ENCODE measurements around the gene SCP2. TPM values are rescaled to one million over a fixed set of nuclear protein-coding genes. Genes with fewer than 3 reads are reported as not detected.

The SCP2 gene
- total RNA-seq, 2 experiments from 2014 or later: 22.7 to 27.0 TPM

- no peaks in the 10 kb centered on the region for H3K4me1 ChIP-seq (ENCODE audit: insufficient read depth, low read length)
- Mint-ChIP-seq H3K27me3 (no peaks in the 10 kb centered on the region), H3K4me3 (no peak overlapping the region), H3K9me3 (no peaks in the 10 kb centered on the region), H3K27ac (no peak overlapping the region), H3K36me3 (ENCODE audit: low read depth) (no peaks in the 10 kb centered on the region), H3K4me1 (ENCODE audit: low read depth) (no peaks in the 10 kb centered on the region)
- H3K36me3 ChIP-seq (ENCODE audit: insufficient read depth, low read length): no peaks in the 10 kb centered on the region
- DNase-seq (no peak), ATAC-seq (ENCODE audit: poor library complexity) (no peak)
- no peak overlapping the region for H3K4me3 ChIP-seq (ENCODE audit: low read length)
- TF ChIP-seq, protein P1, sequence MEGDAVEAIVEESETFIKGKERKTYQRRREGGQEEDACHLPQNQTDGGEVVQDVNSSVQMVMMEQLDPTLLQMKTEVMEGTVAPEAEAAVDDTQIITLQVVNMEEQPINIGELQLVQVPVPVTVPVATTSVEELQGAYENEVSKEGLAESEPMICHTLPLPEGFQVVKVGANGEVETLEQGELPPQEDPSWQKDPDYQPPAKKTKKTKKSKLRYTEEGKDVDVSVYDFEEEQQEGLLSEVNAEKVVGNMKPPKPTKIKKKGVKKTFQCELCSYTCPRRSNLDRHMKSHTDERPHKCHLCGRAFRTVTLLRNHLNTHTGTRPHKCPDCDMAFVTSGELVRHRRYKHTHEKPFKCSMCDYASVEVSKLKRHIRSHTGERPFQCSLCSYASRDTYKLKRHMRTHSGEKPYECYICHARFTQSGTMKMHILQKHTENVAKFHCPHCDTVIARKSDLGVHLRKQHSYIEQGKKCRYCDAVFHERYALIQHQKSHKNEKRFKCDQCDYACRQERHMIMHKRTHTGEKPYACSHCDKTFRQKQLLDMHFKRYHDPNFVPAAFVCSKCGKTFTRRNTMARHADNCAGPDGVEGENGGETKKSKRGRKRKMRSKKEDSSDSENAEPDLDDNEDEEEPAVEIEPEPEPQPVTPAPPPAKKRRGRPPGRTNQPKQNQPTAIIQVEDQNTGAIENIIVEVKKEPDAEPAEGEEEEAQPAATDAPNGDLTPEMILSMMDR (IDR thresholded peaks at IDR 0.05): no peak
- no peaks in the 10 kb centered on the region for H3K27me3 ChIP-seq (ENCODE audit: control insufficient read depth in 1 of 2, insufficient read depth in 2 of 2, low read length in 2 of 2)
- H3K27ac ChIP-seq (ENCODE audit: low read depth in 1 of 2, low read length in 2 of 2): no peak overlapping the region
- ChIA-PET CTCF (no interaction called here), POLR2A (no interaction called here)
- intact Hi-C loops (cut with DNase I, micrococcal nuclease): no loop called here
- H3K9me3 ChIP-seq (ENCODE audit: control insufficient read depth in 1 of 2, insufficient read depth in 1 of 2, low read length in 2 of 2): peaks cover 0 to 5% of the 10 kb centered on the region in 2 experiments
These were observed 165.8 kb downstream of the SCP2 start for GRCh38 chr1:53092659-53093450.

- H3K27ac ChIP-seq (ENCODE audit: low read depth in 1 of 2, low read length in 2 of 2): no peak overlapping the region
- POLR2A ChIA-PET: no interaction called here
- DNase-seq (no peak), ATAC-seq (ENCODE audit: poor library complexity) (no peak)
- no peak overlapping the region for H3K27ac Mint-ChIP-seq
- no peaks in the 10 kb centered on the region for H3K36me3 Mint-ChIP-seq (ENCODE audit: low read depth)
- H3K4me1 ChIP-seq (ENCODE audit: insufficient read depth, low read length): no peaks in the 10 kb centered on the region
- no peak overlapping the region for H3K4me3 ChIP-seq (ENCODE audit: low read length)
- CTCF ChIA-PET: no interaction called here
- no peaks in the 10 kb centered on the region for H3K27me3 Mint-ChIP-seq
- no peaks in the 10 kb centered on the region for H3K9me3 Mint-ChIP-seq
- no peaks in the 10 kb centered on the region for H3K4me1 Mint-ChIP-seq (ENCODE audit: low read depth)
- H3K36me3 ChIP-seq (ENCODE audit: insufficient read depth, low read length): no peaks in the 10 kb centered on the region
- intact Hi-C loops (cut with DNase I, micrococcal nuclease): no loop called here
- H3K27me3 ChIP-seq (ENCODE audit: control insufficient read depth in 1 of 2, insufficient read depth in 2 of 2, low read length in 2 of 2): no peaks in the 10 kb centered on the region
- TF ChIP-seq, protein P1 (IDR thresholded peaks at IDR 0.05): no peak
- peaks cover 0 to 5% of the 10 kb centered on the region in 2 experiments for H3K9me3 ChIP-seq (ENCODE audit: control insufficient read depth in 1 of 2, insufficient read depth in 1 of 2, low read length in 2 of 2)
- no peak overlapping the region for H3K4me3 Mint-ChIP-seq
These were observed 166.3 kb downstream of the SCP2 start for GRCh38 chr1:53093451-53093754.

DNA sequence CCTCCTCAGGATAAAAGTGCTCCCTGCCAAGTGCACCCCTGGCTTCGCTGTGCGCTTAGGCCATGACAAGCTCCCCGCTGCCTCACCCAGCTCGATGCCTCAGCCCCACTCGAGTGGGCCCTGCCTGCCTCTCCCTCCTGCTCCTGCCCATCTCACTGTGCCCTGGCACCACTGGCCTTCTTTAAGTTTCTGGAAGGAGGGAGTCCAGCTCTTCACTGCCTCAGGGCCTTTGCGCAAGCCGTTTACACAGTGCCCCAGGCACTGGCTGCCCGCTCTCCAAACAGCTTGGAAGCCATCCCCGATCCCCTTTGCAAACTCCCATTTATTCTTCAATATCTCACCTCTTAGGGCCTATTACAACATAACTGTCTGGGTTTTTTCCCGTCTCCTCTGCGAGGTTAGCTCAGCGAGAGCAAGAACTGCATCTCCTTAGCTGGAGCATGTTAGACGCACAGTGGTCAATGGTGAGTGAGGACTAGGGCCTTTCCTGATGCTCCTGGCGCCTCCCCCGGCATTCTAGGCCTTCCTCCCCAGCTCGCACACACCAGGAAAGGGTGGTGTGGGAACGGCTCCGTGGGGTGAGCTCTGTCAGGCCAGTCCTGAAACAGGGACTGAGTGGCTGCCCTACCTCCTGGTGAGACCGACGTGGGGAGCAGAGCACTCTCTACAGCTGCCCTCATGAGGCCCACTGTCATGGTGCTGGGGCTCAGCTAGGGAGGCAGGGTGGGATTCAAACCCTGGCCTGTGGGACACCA lies 166.9 kb downstream of the SCP2 start:
- no peak overlapping the region for H3K27ac ChIP-seq (ENCODE audit: low read depth in 1 of 2, low read length in 2 of 2)
- H3K4me1 ChIP-seq (ENCODE audit: insufficient read depth, low read length): no peaks in the 10 kb centered on the region
- DNase-seq: no peak
- Mint-ChIP-seq H3K4me1 (ENCODE audit: low read depth) (no peaks in the 10 kb centered on the region), H3K4me3 (no peak overlapping the region), H3K9me3 (no peaks in the 10 kb centered on the region), H3K27me3 (no peaks in the 10 kb centered on the region), H3K36me3 (ENCODE audit: low read depth) (no peaks in the 10 kb centered on the region), H3K27ac (no peak overlapping the region)
- no peaks in the 10 kb centered on the region for H3K36me3 ChIP-seq (ENCODE audit: insufficient read depth, low read length)
- ATAC-seq (ENCODE audit: poor library complexity): no peak
- CTCF ChIA-PET: no interaction called here
- intact Hi-C loops (cut with DNase I, micrococcal nuclease): no loop called here
- no peaks in the 10 kb centered on the region for H3K27me3 ChIP-seq (ENCODE audit: control insufficient read depth in 1 of 2, insufficient read depth in 2 of 2, low read length in 2 of 2)
- H3K4me3 ChIP-seq (ENCODE audit: low read length): no peak overlapping the region
- TF ChIP-seq, protein P1 (IDR thresholded peaks at IDR 0.05): no peak
- POLR2A ChIA-PET: no interaction called here
- peaks cover 0 to 5% of the 10 kb centered on the region in 2 experiments for H3K9me3 ChIP-seq (ENCODE audit: control insufficient read depth in 1 of 2, insufficient read depth in 1 of 2, low read length in 2 of 2)

All from CD4-positive, alpha-beta T cell (primary cell).